Fibroblast of lung (primary cell): Measurements from ENCODE around the gene PPBP. TPM values are rescaled to one million over a fixed set of nuclear protein-coding genes. Genes with fewer than 3 reads are reported as not detected.

Experiments
- DNase-seq, 2 donors: peaks; one replicate each; pipeline versions ENCODE4 v3.0.0 to v3.0.0-alpha.2; 2010; ENCODE audit warnings: low read depth in 2 of 2
- H2AFZ ChIP-seq: 2 replicates; pipeline ENCODE4 v1.5.1; 2012; ENCODE audit warnings: low read length, control low read depth, inconsistent platforms
- H3K27ac ChIP-seq: 2 replicates; pipeline ENCODE4 v1.5.1; 2011; ENCODE audit warnings: low read length, control low read depth; ENCODE audit not compliant: insufficient read depth
- H3K27me3 ChIP-seq: 2 replicates; pipeline ENCODE4 v1.5.1; 2011; ENCODE audit warnings: mild to moderate bottlenecking, low read length; ENCODE audit not compliant: control insufficient read depth, insufficient read depth
- H3K36me3 ChIP-seq: 2 replicates; pipeline ENCODE4 v1.5.1; 2011; ENCODE audit warnings: low read length; ENCODE audit not compliant: control insufficient read depth, insufficient read depth
- H3K4me1 ChIP-seq: 2 replicates; pipeline ENCODE4 v1.5.1; 2011; ENCODE audit warnings: low read length; ENCODE audit not compliant: control insufficient read depth, insufficient read depth; ENCODE audit errors: extremely low read depth
- H3K4me2 ChIP-seq: 2 replicates; pipeline ENCODE4 v1.5.1; 2011; ENCODE audit warnings: low read length, control low read depth; ENCODE audit not compliant: insufficient read depth; ENCODE audit errors: extremely low read depth
- H3K4me3 ChIP-seq, 4 experiments: fragments of 200-600 bp in 1 of 4; sonication (generic) in 1 of 4; replicated peaks in 1 of 4; 2 replicates each; pipeline ENCODE4 v1.5.1; 2011 to 2016; ENCODE audit warnings: low read length in 4 of 4, low read depth in 3 of 4, mild to moderate bottlenecking in 3 of 4, control low read depth in 2 of 4, inconsistent platforms in 1 of 4, mixed read lengths in 1 of 4; ENCODE audit not compliant: insufficient read depth in 1 of 4; ENCODE audit errors: control extremely low read depth in 1 of 4
- H3K79me2 ChIP-seq: 2 replicates; pipeline ENCODE4 v1.5.1; 2012; ENCODE audit warnings: mild to moderate bottlenecking, low read length, inconsistent platforms; ENCODE audit not compliant: control insufficient read depth, insufficient read depth
- H3K9ac ChIP-seq: 2 replicates; pipeline ENCODE4 v1.5.1; 2011; ENCODE audit warnings: mild to moderate bottlenecking, low read length, control low read depth; ENCODE audit not compliant: insufficient read depth
- H3K9me3 ChIP-seq: 2 replicates; pipeline ENCODE4 v1.5.1; 2012; ENCODE audit warnings: low read depth, low read length; ENCODE audit not compliant: control insufficient read depth, insufficient read depth
- H4K20me1 ChIP-seq: 2 replicates; pipeline ENCODE4 v1.5.1; 2011; ENCODE audit warnings: low read length; ENCODE audit not compliant: control insufficient read depth, insufficient read depth; ENCODE audit errors: extremely low read depth
- CTCF ChIP-seq, 2 donors: IDR thresholded peaks in 1 of 2; conservative IDR thresholded peaks in 1 of 2; 1 replicate in 1 of 2; 2 replicates in 1 of 2; pipeline ENCODE4 v1.5.1; 2011 to 2012; ENCODE audit warnings: low read length in 2 of 2, control low read depth in 1 of 2, inconsistent platforms in 1 of 2, low read depth in 1 of 2, mild to moderate bottlenecking in 1 of 2
- EZH2 ChIP-seq: IDR thresholded peaks from 2 replicates; pipeline ENCODE4 v1.5.1; 2012; ENCODE audit warnings: low read length, control low read depth, mild to moderate bottlenecking; ENCODE audit errors: missing control alignments
- polyA plus RNA-seq, 2 donors: library from polyadenylated mRNA; depleted of rRNA in 1 of 2; stranded (reverse) in 1 of 2; unstranded in 1 of 2; fragments of >200 nt; gene quantifications; 2 replicates each; pipeline ENCODE4 v1.2.1, GENCODE V29; 2011 to 2012; ENCODE audit warnings: missing spikeins in 1 of 2
- total RNA-seq: library from RNA; depleted of rRNA; stranded (reverse); fragments of >200 nt; gene quantifications from 2 replicates; pipeline ENCODE4 v1.2.1, GENCODE V29; 2014

Gene PPBP
- total and polyA plus RNA-seq, 2 donors (not counting 1 experiment from before 2014, with no cell fraction given), result not detected

GRCh38 chr4:73979407-73979957 lies 8.5 kb downstream of the PPBP start:
- H4K20me1 ChIP-seq, result no peaks in the 10 kb centered on the region
- no peaks in the 10 kb centered on the region for H3K27me3 ChIP-seq
- H2AFZ ChIP-seq, result no peak overlapping the region
- H3K9ac ChIP-seq, result no peak overlapping the region
- no peak overlapping the region for H3K27ac ChIP-seq
- no peaks in the 10 kb centered on the region for H3K36me3 ChIP-seq
- H3K9me3 ChIP-seq, result no peaks in the 10 kb centered on the region
- TF ChIP-seq CTCF (conservative IDR thresholded peaks at IDR 0.05 in 1 of 2, IDR thresholded peaks at IDR 0.05 in 1 of 2; ENCODE audit: low read depth in 1 of 2, low read length in 2 of 2), result no peak
- no peak for TF ChIP-seq EZH2
- no peaks in the 10 kb centered on the region for H3K79me2 ChIP-seq
- H3K4me2 ChIP-seq, result no peak overlapping the region
- DNase-seq, result no peak
- H3K4me3 ChIP-seq, result no peak overlapping the region
- H3K4me1 ChIP-seq, result peaks cover 7% of the 10 kb centered on the region

GRCh38 chr4:73978886-73979285 lies 9.1 kb downstream of the PPBP start:
- H3K4me3 ChIP-seq, result no peak overlapping the region
- no peaks in the 10 kb centered on the region for H3K9me3 ChIP-seq
- H3K4me2 ChIP-seq, result no peak overlapping the region
- TF ChIP-seq CTCF (conservative IDR thresholded peaks at IDR 0.05 in 1 of 2, IDR thresholded peaks at IDR 0.05 in 1 of 2; ENCODE audit: low read depth in 1 of 2, low read length in 2 of 2) (no peak), EZH2 (no peak)
- no peaks in the 10 kb centered on the region for H3K36me3 ChIP-seq
- peaks cover 7% of the 10 kb centered on the region for H3K4me1 ChIP-seq
- no peak overlapping the region for H3K9ac ChIP-seq
- no peaks in the 10 kb centered on the region for H4K20me1 ChIP-seq
- H3K27ac ChIP-seq, result peak overlapping the region; percentile 2
- peak; percentile 92 to 93 for DNase-seq
- no peak overlapping the region for H2AFZ ChIP-seq
- no peaks in the 10 kb centered on the region for H3K79me2 ChIP-seq
- no peaks in the 10 kb centered on the region for H3K27me3 ChIP-seq

- peak; percentile 60 to 73 for DNase-seq
- H3K9me3 ChIP-seq, result no peaks in the 10 kb centered on the region
- no peak for TF ChIP-seq CTCF (conservative IDR thresholded peaks at IDR 0.05 in 1 of 2, IDR thresholded peaks at IDR 0.05 in 1 of 2; ENCODE audit: low read depth in 1 of 2, low read length in 2 of 2)
- no peak for TF ChIP-seq EZH2
- no peaks in the 10 kb centered on the region for H3K79me2 ChIP-seq
- no peaks in the 10 kb centered on the region for H4K20me1 ChIP-seq
- H3K4me2 ChIP-seq, result no peak overlapping the region
- H3K27me3 ChIP-seq, result no peaks in the 10 kb centered on the region
- H3K36me3 ChIP-seq, result no peaks in the 10 kb centered on the region
- H3K4me3 ChIP-seq, result no peak overlapping the region
- H3K9ac ChIP-seq, result no peak overlapping the region
- no peak overlapping the region for H3K27ac ChIP-seq
- H3K4me1 ChIP-seq, result peaks cover 7% of the 10 kb centered on the region
- no peak overlapping the region for H2AFZ ChIP-seq
Measured at GRCh38 chr4:73976716-73977115, 11.3 kb downstream of the PPBP start.
